Nephron (organoid): ENCODE data around the gene ASS1.

Experiments used
- H3K27ac Mint-ChIP-seq, 3 experiments: 2 replicates each; pipeline ENCODE4 v1.8.0; 2020; ENCODE audit warnings: mixed read lengths in 3 of 3, mild to moderate bottlenecking in 2 of 3, moderate library complexity in 1 of 3
- H3K27me3 Mint-ChIP-seq: 2 replicates; pipeline ENCODE4 v1.8.0; 2021; ENCODE audit warnings: low read depth, mild to moderate bottlenecking, moderate library complexity, mixed read lengths
- H3K36me3 Mint-ChIP-seq: 2 replicates; pipeline ENCODE4 v1.8.0; 2020; ENCODE audit warnings: low read depth, mixed read lengths
- H3K4me1 Mint-ChIP-seq: 2 replicates; pipeline ENCODE4 v1.8.0; 2020; ENCODE audit warnings: mixed read lengths
- H3K4me3 Mint-ChIP-seq, 3 experiments: 2 replicates each; pipeline ENCODE4 v1.8.0; 2020; ENCODE audit warnings: mild to moderate bottlenecking in 3 of 3, mixed read lengths in 3 of 3, moderate library complexity in 2 of 3
- H3K9me3 Mint-ChIP-seq: 2 replicates; pipeline ENCODE4 v1.8.0; 2020; ENCODE audit warnings: mixed read lengths
- CTCF ChIP-seq, 3 experiments: fragments of 200-600 bp; sonication (generic); IDR thresholded peaks; one replicate each; pipeline ENCODE4 v1.5.0; 2021; ENCODE audit warnings: antibody characterized with exemption in 3 of 3; ENCODE audit not compliant: unreplicated experiment in 3 of 3

ASS1 gene

GRCh38 chr9:130407916-130408663, 36.7 kb upstream of the ASS1 start:
- Mint-ChIP-seq H3K27ac (no peak overlapping the region), H3K4me3 (no peak overlapping the region), H3K27me3 (peaks cover 26% of the 10 kb centered on the region), H3K9me3 (no peaks in the 10 kb centered on the region), H3K36me3 (no peaks in the 10 kb centered on the region), H3K4me1 (no peaks in the 10 kb centered on the region)
- TF ChIP-seq CTCF (IDR thresholded peaks at IDR 0.05; ENCODE audit: unreplicated experiment in 3 of 3): no peak

DNA sequence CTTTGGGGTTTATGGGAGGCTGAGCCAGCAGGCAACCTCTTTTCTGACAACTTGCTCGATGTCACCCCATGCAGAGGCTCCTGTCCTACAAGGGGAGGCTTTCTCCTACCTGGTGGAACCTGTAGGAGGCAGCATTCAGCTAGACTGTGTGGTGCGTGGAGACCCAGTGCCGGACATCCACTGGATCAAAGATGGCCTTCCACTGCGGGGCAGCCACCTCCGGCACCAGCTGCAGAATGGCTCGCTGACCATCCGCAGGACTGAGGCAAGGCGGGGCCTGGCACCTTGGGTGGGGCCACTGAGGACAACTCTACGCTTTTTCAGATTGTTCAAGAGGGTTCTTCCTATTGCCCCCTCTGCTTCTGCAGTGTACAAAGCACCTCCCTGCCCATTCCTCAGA, 36.1 kb upstream of the ASS1 start:
- H3K27ac Mint-ChIP-seq: no peak overlapping the region
- H3K9me3 Mint-ChIP-seq: no peaks in the 10 kb centered on the region
- peaks cover 30% of the 10 kb centered on the region for H3K27me3 Mint-ChIP-seq
- no peak for TF ChIP-seq CTCF (IDR thresholded peaks at IDR 0.05; ENCODE audit: unreplicated experiment in 3 of 3)
- no peak overlapping the region for H3K4me3 Mint-ChIP-seq
- H3K4me1 Mint-ChIP-seq: no peaks in the 10 kb centered on the region
- no peaks in the 10 kb centered on the region for H3K36me3 Mint-ChIP-seq

DNA sequence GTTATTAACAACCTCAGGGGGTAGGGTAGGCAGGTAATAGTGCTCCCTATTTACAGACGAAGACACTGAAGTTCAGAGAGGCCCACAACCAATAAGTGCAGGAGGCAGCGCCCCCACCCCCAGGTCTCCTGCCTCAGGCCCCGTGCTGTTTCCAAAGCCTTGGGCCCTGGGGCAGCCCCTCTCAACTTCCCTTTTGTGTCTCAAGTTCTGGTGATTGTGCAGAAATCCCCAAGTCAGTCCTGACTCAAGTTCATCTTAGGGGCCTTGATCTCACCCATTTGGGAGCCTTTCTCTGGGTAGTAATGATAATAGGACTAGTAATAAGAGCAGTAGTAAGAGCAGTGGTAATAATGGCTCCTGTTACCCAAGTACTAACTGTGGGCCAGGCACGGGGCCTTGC, 35.5 kb upstream of the ASS1 start:
- TF ChIP-seq CTCF (IDR thresholded peaks at IDR 0.05; ENCODE audit: unreplicated experiment in 3 of 3): no peak
- Mint-ChIP-seq H3K36me3 (no peaks in the 10 kb centered on the region), H3K27me3 (peaks cover 31% of the 10 kb centered on the region), H3K4me1 (no peaks in the 10 kb centered on the region), H3K27ac (no peak overlapping the region), H3K9me3 (no peaks in the 10 kb centered on the region), H3K4me3 (no peak overlapping the region)

DNA sequence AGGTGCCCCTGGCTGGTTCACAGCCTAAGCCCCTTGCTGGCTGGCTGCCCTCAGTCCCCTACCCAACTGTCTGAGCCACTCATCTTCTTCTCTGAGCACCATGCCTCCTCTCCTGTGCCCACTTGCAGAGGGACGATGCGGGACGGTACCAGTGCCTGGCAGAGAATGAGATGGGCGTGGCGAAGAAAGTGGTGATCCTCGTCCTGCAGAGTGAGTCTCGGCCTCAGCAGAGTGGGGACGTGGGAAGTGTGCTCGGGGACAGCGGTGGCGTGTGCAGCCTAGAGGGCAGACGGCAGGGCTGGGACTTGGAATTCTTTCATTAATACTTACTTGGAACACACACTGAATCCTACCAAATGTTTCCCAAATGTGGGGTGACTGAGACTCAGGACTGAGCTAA, 34.3 kb upstream of the ASS1 start:
- no peak overlapping the region for H3K4me3 Mint-ChIP-seq
- no peaks in the 10 kb centered on the region for H3K36me3 Mint-ChIP-seq
- no peaks in the 10 kb centered on the region for H3K9me3 Mint-ChIP-seq
- TF ChIP-seq CTCF (IDR thresholded peaks at IDR 0.05; ENCODE audit: unreplicated experiment in 3 of 3): no peak
- peaks cover 39% of the 10 kb centered on the region for H3K27me3 Mint-ChIP-seq
- H3K27ac Mint-ChIP-seq: no peak overlapping the region
- no peaks in the 10 kb centered on the region for H3K4me1 Mint-ChIP-seq

DNA sequence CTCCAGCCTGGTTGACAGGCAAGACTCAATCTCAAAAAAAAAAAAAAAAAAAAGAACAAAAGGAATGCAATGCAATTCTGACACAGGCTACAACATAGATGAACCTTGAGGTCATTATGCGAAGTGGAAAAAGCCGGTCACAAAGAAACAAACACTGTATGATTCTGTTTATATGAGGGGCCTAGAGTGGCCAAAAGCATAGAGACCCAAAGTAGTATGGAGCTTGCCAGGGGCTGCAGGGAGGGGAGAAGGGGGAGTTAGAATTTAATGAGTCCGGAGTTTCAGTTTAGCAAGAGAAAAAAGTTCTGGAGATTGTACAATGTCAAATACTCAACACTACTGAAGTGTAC, 33.2 kb upstream of the ASS1 start:
- Mint-ChIP-seq H3K4me1 (no peaks in the 10 kb centered on the region), H3K9me3 (no peaks in the 10 kb centered on the region), H3K4me3 (no peak overlapping the region), H3K27ac (no peak overlapping the region), H3K36me3 (no peaks in the 10 kb centered on the region), H3K27me3 (peaks cover 49% of the 10 kb centered on the region)
- no peak for TF ChIP-seq CTCF (IDR thresholded peaks at IDR 0.05; ENCODE audit: unreplicated experiment in 3 of 3)

DNA sequence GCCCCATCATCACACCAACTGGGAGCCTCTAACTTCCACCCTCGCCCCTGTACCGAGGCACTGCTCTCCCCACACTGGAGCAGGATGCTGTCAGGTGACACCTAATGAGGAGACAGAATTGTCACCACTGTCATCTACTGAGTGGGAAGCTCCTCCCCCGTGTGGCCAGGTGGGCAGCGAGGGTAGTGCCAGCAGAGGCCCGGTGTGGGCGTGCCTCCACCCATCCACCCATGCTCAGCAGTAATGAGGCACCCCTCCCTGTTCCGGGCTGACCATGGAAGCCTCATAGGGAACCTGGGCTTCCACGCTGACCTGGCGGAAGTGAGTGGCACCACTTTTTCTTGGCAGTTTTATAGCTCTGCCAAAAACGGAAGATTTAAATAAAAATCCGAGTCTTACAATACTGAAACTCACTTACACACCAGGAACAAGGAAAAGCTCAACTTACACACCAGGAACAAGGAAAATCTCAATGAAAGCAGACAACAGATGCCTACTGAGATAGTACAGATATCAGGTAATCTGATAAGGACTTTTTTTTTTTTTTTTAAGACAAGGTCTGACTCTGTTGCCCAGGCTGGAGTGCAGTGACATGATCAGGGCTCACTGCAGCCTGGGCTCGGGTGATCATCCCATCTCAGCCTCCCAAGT, 30.6 kb upstream of the ASS1 start:
- H3K27me3 Mint-ChIP-seq: peaks cover 67% of the 10 kb centered on the region
- TF ChIP-seq CTCF (IDR thresholded peaks at IDR 0.05; ENCODE audit: unreplicated experiment in 3 of 3): no peak
- no peaks in the 10 kb centered on the region for H3K36me3 Mint-ChIP-seq
- no peak overlapping the region for H3K27ac Mint-ChIP-seq
- H3K4me1 Mint-ChIP-seq: no peaks in the 10 kb centered on the region
- no peaks in the 10 kb centered on the region for H3K9me3 Mint-ChIP-seq
- no peak overlapping the region for H3K4me3 Mint-ChIP-seq
